GM18502 (cell line): Measurements from ENCODE around the gene GGA2.
A peak's percentile ranks its signal among the peaks of the same experiment; 100 is the strongest.
"Not testable (repeated sequence)": the region's sequence is repeated elsewhere in the genome, so short reads cannot be mapped to it uniquely, and the experiment has no call there.

Experiments
- ATAC-seq: cut with Tn5 transposase; IDR thresholded peaks from one replicate; pipeline ENCODE4 v1.9.1; 2021; ENCODE audit warnings: mild to moderate bottlenecking; ENCODE audit not compliant: unreplicated experiment, poor library complexity

Gene GGA2

DNA sequence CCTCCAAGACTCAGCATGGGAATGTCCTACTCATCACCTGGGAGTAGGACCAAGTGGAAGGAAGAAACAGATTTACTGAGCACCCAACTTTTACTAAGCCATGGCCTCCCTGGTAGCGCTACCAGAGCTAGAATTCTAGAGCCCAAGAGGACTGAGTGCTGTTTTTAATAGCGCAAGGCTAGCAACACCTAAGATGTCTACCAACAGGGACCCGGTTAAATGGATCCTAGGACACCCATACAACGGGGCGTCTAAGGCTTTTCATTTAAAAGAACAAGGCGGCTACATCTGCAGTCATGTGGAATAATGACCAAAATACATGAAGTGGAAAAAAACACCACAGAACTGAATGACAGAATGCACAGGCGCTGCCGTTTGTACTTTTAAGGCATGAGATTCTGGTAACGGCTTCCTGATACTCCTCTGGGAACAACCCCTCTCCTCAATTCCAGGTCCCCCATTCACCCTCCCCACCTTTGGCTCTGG is 5.1 kb downstream of the GGA2 start:
- peak; percentile 22 for ATAC-seq

DNA sequence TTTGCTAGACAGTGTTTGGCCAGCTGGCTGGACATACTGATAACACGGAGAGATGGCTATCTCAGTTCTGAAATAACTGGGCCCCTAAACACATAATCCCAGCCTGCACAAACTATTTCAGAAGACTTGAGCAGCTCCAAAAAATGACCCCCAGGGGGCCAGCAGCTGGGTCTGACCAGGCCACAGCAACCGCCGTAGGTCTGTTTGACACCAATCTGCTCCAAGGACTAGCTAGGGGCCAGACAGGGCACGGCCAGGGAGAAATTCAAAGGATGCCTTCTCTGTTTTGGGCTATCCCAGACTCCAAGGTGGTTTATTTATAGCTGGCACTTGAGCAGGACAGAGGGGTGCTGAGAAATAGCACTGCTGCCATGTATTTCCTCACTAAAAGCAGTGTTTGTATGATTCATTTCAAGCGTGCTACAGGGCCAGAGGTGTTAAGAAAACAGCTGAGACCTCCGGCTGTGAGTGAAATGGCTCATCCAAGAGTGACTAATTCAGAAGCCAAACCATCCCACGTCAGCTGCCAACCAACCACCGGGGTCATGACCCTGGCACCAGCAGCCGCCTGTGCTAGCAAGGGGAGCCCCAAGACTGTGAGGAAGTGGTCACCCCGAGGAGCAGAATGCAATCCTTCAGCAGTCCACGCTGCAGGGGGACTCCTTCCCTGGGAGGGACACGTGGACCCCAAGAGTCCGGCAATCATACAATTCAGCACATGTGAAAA is 5.7 kb downstream of the GGA2 start:
- peak; percentile 61 for ATAC-seq

DNA sequence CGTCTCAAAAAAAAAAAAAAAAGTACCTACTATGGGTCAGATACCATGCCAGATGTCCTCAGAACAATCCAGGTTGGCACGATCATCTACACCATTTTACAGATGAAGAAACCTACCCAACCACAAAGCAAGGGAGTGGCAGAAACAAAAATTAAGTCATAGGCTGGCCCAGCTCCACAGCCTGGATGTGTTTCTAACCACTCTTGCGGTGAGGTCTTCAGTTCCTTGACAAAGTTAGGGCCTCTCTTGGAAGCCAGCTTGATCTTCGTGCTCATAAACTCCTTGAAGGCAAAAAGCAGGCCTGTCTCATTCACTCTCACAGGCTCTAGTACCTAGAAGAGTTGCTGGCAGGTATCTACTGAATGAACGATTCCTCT is 6.2 kb downstream of the GGA2 start:
- ATAC-seq = no peak

DNA sequence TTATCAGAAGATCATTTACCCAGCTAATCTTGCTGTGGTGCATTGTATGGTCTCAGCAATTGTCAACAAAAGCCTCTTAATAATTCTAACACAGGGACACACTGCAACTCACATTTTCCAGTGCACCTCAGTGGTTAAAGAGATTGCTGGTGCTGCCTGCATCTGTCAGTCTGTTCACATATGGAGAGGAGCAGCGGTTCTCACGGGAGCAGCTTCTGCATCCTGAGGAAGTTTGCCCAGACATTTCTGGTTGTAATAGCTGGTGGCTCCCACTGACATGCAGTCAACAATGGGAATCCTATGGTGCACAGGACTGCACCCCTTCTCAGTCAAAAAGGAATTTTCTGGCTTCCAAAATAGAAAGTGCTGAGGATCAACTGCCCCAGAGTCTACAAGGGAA is 7.8 kb downstream of the GGA2 start:
- no peak for ATAC-seq

DNA sequence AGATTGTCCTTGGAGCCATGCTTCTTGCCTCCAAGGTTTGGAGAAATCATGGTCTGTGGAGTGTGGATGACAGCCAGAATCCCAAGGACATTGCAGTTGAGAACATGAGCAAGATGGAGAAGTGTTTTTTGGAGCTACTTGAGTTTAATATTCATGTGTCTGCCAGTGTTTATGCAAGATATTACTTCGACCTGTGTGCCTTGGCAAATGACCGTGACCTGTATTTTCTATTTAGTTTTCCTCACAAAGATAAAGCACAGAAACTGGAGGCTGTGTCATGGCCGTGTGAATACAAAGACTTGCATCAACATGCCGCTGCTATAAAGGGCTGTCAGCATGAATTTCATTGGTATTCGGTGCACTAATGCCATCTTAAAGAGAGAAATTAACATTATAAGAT is 9.0 kb downstream of the GGA2 start:
- no peak for ATAC-seq

DNA sequence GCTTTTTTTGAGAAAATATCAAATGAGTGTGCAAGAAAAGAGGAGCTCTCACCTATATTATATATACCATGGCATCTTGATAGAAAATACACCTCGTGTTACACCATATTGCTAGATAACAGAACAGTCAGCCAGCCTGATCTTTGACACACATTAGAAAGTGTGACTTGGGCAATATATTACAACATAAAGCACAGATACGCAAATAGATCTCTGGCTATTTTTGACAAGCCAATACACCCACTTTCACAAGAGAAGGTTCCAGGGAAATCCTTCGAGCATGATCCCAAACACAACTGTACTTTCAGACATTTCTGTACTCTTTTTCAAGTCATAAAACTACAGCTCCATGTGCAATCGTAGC is 9.4 kb downstream of the GGA2 start:
- no peak for ATAC-seq

DNA sequence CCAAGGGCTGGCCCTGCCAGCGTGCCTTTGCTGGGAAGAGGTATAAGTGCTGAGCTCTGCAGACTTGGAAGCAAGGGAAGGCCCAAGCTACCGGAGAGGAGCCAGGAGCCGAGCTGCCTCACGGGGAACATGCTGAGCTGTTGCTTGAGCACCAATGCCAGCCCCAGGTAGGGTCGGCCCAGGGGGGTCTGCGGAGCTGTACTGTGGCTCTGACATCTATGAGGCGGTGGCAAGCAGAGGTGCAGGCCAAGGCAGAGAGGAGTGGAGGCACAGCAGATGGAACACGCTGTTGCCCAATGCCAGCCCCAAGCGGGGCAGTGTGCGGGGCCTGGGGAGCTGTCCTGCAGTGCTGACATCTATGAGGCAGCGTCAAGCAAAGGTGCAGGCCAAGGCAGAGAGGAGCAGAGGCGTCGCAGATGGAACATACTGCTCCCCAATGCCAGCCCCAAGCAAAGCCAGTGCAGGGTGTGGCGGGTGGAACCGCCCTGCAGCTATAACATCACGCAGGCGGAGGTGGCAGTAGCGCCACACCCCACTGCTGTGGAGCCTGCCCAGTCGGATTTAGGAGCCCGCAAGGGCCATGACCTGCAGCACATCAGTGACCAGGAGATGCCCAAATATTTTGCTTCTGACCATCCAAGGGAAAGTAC is 10.0 kb downstream of the GGA2 start:
- no peak for ATAC-seq

DNA sequence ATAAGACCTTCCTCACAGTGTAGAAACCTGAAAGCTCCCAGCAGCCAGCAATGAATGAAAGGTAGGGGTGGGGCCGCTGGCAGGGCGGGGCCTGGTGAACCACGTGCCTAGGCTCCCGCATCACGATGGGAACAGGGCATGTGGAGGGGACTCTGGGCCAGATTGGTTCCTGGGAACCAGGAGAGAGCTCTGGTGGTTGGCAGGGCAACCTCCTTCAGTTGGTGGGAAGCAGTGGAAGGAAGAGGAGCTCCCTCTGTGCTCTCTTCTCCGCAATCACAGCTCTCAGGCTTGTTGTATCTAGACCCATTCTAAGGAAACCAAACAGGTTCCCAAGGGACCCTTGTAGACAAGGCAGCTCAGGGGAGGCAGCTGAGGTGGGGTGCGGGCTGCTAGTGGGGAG is 10.5 kb downstream of the GGA2 start:
- no peak for ATAC-seq

DNA sequence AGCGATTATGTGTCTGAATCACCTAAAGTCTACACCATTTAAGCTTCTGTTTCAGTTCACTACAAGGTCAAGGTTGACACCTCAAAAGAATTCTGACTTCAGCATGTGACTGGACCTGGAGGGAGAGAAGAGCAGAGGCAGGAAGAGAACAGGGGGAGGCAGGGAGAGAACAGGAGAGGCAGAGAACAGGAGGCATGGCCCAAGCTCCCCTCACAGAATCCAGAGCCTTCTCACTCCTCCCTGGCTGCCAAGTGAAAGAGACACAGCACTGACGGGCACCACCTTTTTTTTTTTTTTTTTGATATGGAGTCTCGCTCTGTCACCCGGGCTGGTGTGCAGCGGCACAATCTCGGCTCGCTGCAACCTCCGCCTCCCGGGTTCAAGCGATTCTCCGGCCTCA is 11.4 kb downstream of the GGA2 start:
- no peak for ATAC-seq

DNA sequence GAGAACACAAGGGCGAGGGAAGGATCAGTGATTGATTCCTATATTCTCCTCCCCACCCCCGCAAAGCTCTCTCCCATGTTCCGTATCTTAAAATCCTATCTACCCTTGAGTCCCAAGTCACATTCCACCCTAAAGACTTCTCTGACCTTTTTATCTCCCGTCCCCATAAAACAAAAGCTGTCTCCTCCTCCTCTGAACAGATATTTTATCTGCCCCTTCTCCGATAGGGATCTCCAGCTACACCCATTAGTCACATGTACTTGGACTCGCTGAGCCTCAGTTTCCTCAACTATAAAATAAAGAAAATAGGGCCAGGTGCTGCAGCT is 12.8 kb downstream of the GGA2 start:
- ATAC-seq = no peak

DNA sequence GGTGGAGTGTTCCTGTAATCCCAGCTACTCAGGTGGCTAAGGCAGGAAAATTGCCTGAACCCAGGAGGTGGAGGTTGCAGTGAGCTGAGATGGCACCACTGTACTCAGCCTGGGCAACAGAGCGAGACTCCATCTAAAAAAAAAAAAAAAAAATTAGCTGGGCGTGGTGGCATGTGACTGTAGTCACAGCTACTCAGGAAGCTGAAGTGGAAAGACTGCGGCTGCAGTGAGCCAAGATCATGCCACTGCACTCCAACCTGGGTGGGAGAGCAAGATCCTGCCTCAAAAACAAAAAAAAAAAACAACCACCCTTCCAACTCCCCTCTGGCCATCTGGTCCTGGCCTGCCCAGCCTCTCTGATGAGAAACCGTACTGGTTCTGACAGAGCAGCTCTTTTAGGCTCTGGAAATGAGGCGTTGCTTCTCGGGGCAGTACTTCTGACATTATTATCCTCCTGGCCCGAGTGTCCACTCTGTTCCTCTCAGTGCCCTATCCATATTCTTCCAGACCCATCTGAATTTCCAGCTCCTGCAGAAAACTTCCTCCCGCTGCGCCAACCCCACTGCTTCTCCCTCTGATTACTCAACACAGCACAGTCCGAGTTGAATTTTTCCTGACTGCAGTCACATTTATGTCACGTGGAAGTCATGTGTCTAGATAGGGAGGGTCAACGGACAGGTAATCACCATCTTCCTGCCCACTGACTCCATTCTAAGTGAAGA is 13.3 kb downstream of the GGA2 start:
- ATAC-seq = no peak

DNA sequence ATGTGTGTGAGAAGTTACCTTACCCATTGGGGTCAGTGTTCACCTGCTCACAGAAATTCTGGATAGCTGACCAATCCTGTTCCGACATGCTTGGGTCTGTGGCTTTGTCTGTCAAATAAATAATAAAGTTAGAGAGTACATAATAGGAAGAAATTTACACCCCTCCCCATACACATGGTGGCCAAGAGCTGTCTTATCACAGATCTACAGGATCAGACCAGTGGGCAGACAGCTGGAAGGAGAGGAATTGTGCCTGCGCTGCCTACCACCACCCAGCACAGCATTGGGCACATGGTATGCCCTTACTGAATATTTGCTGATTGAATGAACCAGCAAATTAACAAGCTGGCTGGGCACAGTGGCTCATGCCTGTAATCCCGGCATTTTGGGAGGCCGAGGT is 14.6 kb downstream of the GGA2 start:
- no peak for ATAC-seq

DNA sequence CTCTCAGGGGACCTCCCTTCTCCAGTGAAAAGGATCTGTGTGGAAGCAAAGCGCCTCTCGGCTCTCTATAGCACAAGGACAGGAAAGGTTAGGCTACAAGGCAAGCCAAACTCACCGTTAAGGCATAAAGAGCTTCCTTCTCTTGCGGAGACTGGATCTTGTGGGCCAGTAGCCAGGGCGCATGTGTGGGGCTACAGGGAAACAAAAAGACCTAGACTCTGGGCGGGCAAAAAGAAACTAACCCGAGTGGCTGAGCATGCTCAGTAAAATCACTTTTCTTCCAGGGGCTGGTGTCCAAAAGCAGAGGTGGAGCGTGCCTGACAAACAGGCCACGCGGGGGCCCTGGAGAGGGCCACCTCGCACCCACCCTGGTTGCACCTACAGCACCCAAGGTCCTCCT is 16.1 kb downstream of the GGA2 start:
- no peak for ATAC-seq

DNA sequence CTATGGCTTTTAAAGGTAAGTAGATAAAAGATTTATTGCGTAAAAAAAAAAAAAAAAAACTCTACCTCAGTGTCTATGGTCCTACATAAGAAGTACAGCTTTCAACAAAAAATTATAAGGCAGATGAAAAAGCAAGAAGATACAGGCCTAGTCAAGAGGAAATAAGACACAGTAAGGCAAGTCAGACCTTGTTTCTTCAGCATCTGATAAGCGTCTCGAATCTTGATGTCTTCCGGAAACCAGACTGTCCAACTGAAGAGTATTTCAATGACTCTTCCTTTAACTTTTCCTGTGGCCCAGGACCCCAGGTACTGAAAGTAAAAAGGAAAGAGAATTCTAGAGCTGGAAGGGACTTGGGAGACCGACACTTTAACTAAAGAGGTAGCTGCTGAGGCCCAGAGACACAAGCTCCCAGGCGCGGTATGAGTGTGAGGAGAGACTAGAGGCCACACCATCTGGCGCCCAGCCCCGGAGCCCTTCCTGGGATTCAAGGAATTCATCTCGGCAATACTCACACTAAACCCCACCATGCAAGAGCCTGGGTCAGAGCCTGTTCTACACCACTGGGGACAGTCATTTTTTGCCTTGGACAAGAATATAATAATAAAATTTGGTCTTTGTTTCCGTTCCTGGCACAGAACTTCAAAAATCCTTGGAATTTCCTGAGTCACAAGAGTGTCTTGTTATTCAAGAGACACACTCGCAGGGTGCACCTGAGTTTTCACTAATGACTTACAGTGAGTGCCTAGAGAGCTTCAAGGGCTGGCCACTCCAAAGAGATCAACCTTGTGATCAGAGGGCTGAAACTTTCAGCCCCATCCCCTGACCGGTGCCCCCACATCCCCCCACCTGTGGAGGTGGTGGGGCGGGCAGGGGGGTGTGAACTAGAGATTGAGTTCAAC is 18.6 kb downstream of the GGA2 start:
- no peak for ATAC-seq

DNA sequence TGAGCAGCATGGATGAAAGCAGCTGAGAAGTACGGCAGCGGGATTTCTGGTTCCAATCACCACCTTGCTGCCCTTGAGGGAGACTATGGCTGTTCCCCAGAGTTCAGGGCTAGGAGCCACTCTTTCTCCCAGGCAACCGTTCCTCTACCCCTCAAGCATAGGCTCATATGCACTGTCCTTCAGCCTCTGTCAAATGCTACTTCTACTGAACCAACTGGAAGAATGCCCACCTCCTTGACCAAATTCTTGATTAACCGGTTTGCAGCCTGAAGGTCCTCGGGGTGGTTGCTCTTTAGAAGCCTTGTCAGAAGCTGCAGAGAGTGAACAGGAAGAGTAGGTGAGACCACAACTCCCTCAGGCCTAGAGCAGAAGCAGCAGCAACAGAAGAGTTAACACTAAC is 23.8 kb downstream of the GGA2 start:
- no peak for ATAC-seq

DNA sequence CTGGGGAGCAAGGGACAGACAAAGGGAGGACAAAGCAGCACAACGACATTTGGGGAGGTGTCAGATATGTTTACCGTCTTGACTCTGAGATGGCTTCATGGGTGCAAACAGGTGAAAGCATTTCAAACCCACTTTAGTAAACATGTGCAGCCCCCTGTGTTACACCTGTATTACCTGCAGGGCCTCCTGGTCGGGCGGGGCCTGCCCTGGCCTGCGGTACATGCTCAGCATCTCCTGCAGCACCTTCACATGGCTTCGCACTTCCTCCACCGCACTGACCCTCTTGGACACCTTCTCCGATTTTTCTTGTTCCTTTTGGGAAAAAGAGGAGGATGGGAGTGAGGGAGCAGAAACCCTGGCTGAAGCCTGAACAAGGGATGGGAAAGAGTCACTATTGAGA is 24.5 kb downstream of the GGA2 start:
- ATAC-seq = no peak

DNA sequence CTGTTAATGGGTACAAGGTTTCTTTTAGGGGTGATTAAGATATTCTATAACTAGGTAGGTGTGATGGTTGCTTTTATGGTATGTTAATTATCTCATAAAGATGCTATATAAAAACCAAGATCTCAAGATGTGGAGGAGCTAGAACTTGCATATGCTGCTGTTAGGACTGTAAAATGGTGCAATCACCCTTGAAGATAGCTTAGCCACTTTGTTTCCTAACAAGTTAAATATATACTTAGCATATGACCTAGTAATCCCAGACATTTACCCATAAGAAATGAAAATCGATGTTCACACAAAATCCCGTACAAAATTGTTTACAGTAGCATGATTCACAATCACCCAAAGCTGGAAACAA is 25.1 kb downstream of the GGA2 start:
- ATAC-seq = no peak

DNA sequence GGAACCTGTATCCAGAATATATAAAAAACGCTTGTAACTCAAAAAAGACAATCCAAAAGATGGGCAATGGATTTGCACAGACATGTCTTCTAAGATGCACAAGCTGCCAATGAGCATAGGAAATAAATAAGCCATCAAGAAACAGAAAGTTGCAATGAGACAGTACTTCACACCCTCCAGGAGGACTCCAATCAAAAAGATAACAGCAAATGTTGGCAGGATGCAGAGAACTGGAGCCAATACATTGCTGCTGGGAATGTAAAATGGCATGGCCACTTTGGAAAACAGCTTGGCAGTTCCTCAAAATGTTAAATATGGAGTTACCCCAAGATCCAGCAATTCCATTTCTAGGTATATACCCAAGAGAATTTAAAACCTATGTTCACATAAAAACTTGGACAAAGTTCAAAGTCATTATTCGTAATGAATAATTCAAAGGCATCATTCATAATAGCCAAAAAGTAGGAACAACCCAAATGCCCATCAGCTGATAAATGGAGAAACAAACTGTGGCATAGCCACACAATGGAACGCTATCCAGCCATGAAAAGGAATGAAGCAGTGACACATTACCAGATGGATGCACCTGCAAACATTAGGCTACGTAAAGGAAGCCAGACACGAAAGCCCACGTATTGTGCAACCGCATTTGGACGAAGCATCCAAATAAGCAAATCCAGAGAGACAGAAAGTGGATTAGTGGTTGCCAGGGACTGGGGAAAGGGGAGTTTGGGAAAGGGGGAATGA is 25.6 kb downstream of the GGA2 start:
- ATAC-seq = no peak

DNA sequence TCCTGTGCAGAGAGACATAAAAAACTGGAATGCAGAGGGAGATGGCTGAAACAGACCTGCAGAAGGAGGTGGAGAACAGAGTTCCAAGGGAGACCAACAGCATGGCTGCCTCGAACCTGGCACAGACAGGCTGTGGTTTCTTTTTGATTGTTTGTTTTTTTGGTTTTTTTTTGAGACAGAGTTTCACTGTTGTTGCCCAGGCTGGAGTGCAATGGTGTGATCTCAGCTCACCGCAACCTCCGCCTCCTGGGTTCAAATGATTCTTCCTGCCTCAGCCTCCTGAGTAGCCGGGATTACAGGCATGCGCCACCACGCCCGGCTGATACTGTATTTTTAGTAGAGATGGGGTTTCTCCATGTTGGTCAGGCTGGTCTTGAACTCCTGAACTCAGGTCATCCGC is 26.8 kb downstream of the GGA2 start:
- ATAC-seq = not testable (repeated sequence)

DNA sequence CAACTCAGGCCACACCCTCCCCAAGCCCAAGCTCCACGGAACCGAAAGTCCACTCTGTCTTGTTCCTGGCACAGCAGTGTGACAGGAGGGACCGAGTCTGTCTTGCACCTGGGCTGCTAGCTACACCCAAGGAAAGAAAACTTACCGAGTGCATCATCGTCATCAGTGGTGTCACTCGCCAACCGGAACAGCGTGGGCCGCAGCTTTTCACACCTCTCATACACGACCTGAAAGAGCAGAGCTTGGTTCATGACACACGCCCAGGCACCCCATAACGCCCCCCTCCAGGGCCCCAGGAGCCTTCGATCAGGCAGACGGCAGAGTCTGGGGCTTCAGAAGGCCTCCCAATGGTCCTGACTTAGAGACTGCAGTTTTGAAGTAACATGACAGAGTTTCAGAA is 27.5 kb downstream of the GGA2 start:
- ATAC-seq = no peak
